Small intestine (tissue), 7 donors: ENCODE data around the gene TNFRSF6B. TPM values are rescaled to one million over a fixed set of nuclear protein-coding genes. Genes with fewer than 3 reads are reported as not detected.

Experiments
- DNase-seq, 2 donors: peaks; one replicate each; pipeline versions ENCODE4 v3.0.0 to v3.0.0-alpha.2; 2013
- FAIRE-seq: peaks from 2 replicates; lab custom pipeline; 2012; peaks lifted over from hg19 to GRCh38; lab: Jason Lieb, UNC
- H3K27ac ChIP-seq, 3 donors: one replicate each; pipeline ENCODE4 v1.5.1; 2013; ENCODE audit warnings: low read length in 2 of 3, mild to moderate bottlenecking in 2 of 3, control low read depth in 1 of 3, inconsistent platforms in 1 of 3, low read depth in 1 of 3, moderate library complexity in 1 of 3
- H3K27me3 ChIP-seq, 3 donors: one replicate each; pipeline ENCODE4 v1.6.1; 2013; ENCODE audit warnings: low read length in 3 of 3, inconsistent platforms in 1 of 3; ENCODE audit not compliant: control insufficient read depth in 3 of 3, insufficient read depth in 3 of 3
- H3K36me3 ChIP-seq, 3 donors: one replicate each; pipeline ENCODE4 v1.6.1; 2013; ENCODE audit warnings: low read length in 3 of 3, inconsistent platforms in 1 of 3, low read depth in 1 of 3, mild to moderate bottlenecking in 1 of 3, moderate library complexity in 1 of 3; ENCODE audit not compliant: control insufficient read depth in 3 of 3, insufficient read depth in 2 of 3
- H3K4me1 ChIP-seq, 3 donors: one replicate each; pipeline ENCODE4 v1.6.1; 2013; ENCODE audit warnings: low read length in 2 of 3, inconsistent platforms in 1 of 3, low read depth in 1 of 3, mild to moderate bottlenecking in 1 of 3, moderate library complexity in 1 of 3; ENCODE audit not compliant: control insufficient read depth in 3 of 3, insufficient read depth in 2 of 3
- H3K4me3 ChIP-seq, 3 donors: one replicate each; pipeline ENCODE4 v1.5.1; 2013; ENCODE audit warnings: low read length in 3 of 3, control low read depth in 1 of 3, inconsistent platforms in 1 of 3, low read depth in 1 of 3, mild to moderate bottlenecking in 1 of 3, moderate library complexity in 1 of 3
- H3K9me3 ChIP-seq, 2 donors: one replicate each; pipeline ENCODE4 v1.6.1; 2013; ENCODE audit warnings: low read depth in 1 of 2, low read length in 1 of 2; ENCODE audit not compliant: control insufficient read depth in 2 of 2, insufficient read depth in 1 of 2
- WGBS, 3 donors: extraction: QIAGEN DNeasy Blood & Tissue Kit; methylation state at CpG; one replicate each; pipeline ENCODE4 v1.1.7; 2013; 5-methylcytosine and 5-hydroxymethylcytosine counted together
- polyA plus RNA-seq, 4 donors: library from polyadenylated mRNA; stranded (reverse) in 3 of 4; unstranded in 1 of 4; fragments of 200-250 nt in 3 of 4; fragments of 120-200 nt in 1 of 4; gene quantifications; one replicate each; pipeline versions ENCODE4 v1.2.1 to v1.2.3, GENCODE V29; 2013
- donor health status: healthy with polysubstance abuse.
- donor health status: control.
- donor health status: control.
- donor health status: Bipolar disorder and iron deficiency.
- donor health status: healthy.

TNFRSF6B gene
- polyA plus RNA-seq, 4 donors: 1.9 to 15.9 (median 5.8) TPM

GRCh38 chr20:63700199-63701050 is 4.0 kb downstream of the TNFRSF6B start:
- H3K27ac ChIP-seq: peak overlapping the region in 1 of 3 donors; percentile 67
- no peaks in the 10 kb centered on the region for H3K27me3 ChIP-seq
- peaks cover 2 to 69% (median 14%) of the 10 kb centered on the region in 3 donors for H3K36me3 ChIP-seq
- H3K4me1 ChIP-seq: peaks cover 2 to 13% (median 4%) of the 10 kb centered on the region in 3 donors
- no peak overlapping the region for H3K4me3 ChIP-seq
- FAIRE-seq (no peak), DNase-seq (no peak)
- WGBS, 3 donors: 90 to 94% (median 92%) methylated on average over 39 to 43 of the region's 43 CpGs
- no peaks in the 10 kb centered on the region for H3K9me3 ChIP-seq

GRCh38 chr20:63701051-63701328 is 4.5 kb downstream of the TNFRSF6B start:
- Histone ChIP-seq H3K36me3 (peaks cover 4 to 69% (median 14%) of the 10 kb centered on the region in 3 donors), H3K4me1 (peaks cover 2 to 13% (median 4%) of the 10 kb centered on the region in 3 donors), H3K27ac (no peak overlapping the region), H3K9me3 (no peaks in the 10 kb centered on the region), H3K4me3 (no peak overlapping the region), H3K27me3 (no peaks in the 10 kb centered on the region)
- DNase-seq (no peak), FAIRE-seq (no peak)
- 81 to 92% (median 88%) methylated on average over 5 of the region's 5 CpGs for WGBS, 3 donors

GRCh38 chr20:63701329-63702035 is 5.0 kb downstream of the TNFRSF6B start:
- H3K27ac ChIP-seq: no peak overlapping the region
- H3K27me3 ChIP-seq: no peaks in the 10 kb centered on the region
- peaks cover 0 to 13% (median 4%) of the 10 kb centered on the region in 3 donors for H3K4me1 ChIP-seq
- FAIRE-seq (no peak), DNase-seq (no peak)
- no peaks in the 10 kb centered on the region for H3K9me3 ChIP-seq
- H3K36me3 ChIP-seq: peaks cover 4 to 72% (median 16%) of the 10 kb centered on the region in 3 donors
- H3K4me3 ChIP-seq: no peak overlapping the region
- WGBS, 3 donors: 76 to 79% (median 77%) methylated on average over 9 to 14 of the region's 14 CpGs

GRCh38 chr20:63702036-63702665 is 5.7 kb downstream of the TNFRSF6B start:
- no peak overlapping the region for H3K27ac ChIP-seq
- H3K36me3 ChIP-seq: peaks cover 4 to 75% (median 16%) of the 10 kb centered on the region in 3 donors
- no peak overlapping the region for H3K4me3 ChIP-seq
- no peak for DNase-seq
- no peaks in the 10 kb centered on the region for H3K9me3 ChIP-seq
- 85 to 90% (median 87%) methylated on average over 16 of the region's 16 CpGs for WGBS, 3 donors
- no peaks in the 10 kb centered on the region for H3K27me3 ChIP-seq
- peaks cover 0 to 11% (median 4%) of the 10 kb centered on the region in 3 donors for H3K4me1 ChIP-seq
- FAIRE-seq: no peak

- no peak for FAIRE-seq
- Histone ChIP-seq H3K27ac (no peak overlapping the region), H3K4me3 (no peak overlapping the region), H3K27me3 (no peaks in the 10 kb centered on the region), H3K9me3 (no peaks in the 10 kb centered on the region), H3K36me3 (peaks cover 4 to 68% (median 16%) of the 10 kb centered on the region in 3 donors), H3K4me1 (peaks cover 0 to 11% (median 0%) of the 10 kb centered on the region in 3 donors)
- DNase-seq: no peak
- WGBS, 3 donors: 75 to 81% (median 77%) methylated on average over 13 of the region's 13 CpGs
Observed at GRCh38 chr20:63702751-63703470, 6.5 kb downstream of the TNFRSF6B start.

- Histone ChIP-seq H3K4me3 (no peak overlapping the region), H3K27ac (no peak overlapping the region), H3K4me1 (peaks cover 0 to 11% (median 0%) of the 10 kb centered on the region in 3 donors), H3K36me3 (peaks cover 4 to 67% (median 16%) of the 10 kb centered on the region in 3 donors), H3K9me3 (no peaks in the 10 kb centered on the region), H3K27me3 (no peaks in the 10 kb centered on the region)
- FAIRE-seq: no peak
- 89 to 92% (median 90%) methylated on average over 12 to 15 of the region's 15 CpGs for WGBS, 3 donors
- no peak for DNase-seq
Observed at GRCh38 chr20:63703471-63703975, 7.1 kb downstream of the TNFRSF6B start.

GRCh38 chr20:63703976-63704748 is 7.7 kb downstream of the TNFRSF6B start:
- Histone ChIP-seq H3K4me1 (peaks cover 4 to 15% (median 6%) of the 10 kb centered on the region in 3 donors), H3K4me3 (no peak overlapping the region), H3K27me3 (no peaks in the 10 kb centered on the region), H3K9me3 (no peaks in the 10 kb centered on the region), H3K27ac (no peak overlapping the region), H3K36me3 (peaks cover 4 to 70% (median 16%) of the 10 kb centered on the region in 3 donors)
- FAIRE-seq (no peak), DNase-seq (no peak)
- 88 to 92% (median 88%) methylated on average over 11 of the region's 11 CpGs for WGBS, 3 donors
